ENCODE data around the gene TMEM167A. TPM values are rescaled to one million over a fixed set of nuclear protein-coding genes. Genes with fewer than 3 reads are reported as not detected.

Gene TMEM167A
- total and polyA plus RNA-seq, 2 of the 4 experiments (the other 2 are of a cell fraction), result 34.6 to 45.1 TPM

DNA sequence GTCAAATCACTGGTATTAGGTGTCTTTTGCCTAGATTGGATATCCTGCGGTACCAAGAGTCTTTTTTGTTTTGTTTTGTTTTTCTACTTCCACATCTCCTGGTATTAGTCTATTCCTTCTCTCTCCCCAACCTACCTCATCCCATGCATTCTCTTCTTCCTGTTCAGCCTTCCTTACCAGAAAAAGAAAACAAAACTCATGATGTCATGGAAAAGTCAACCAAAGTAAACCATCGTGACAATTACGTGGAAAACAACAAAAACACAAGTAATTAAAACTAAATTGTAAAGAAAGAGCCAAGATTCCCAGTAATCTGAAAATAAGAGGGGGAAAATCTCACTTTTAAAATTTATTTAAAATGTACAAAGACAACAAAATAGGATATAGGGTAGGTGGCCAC, 38.3 kb downstream of the TMEM167A start:
- H3K4ac ChIP-seq (ENCODE audit: low read depth, low read length), result no peak overlapping the region
- no peaks in the 10 kb centered on the region for H3K36me3 ChIP-seq (ENCODE audit: control insufficient read depth, insufficient read depth, low read length)
- H2BK20ac ChIP-seq (ENCODE audit: low read depth, low read length), result no peak overlapping the region
- no peak overlapping the region for H3K23ac ChIP-seq (ENCODE audit: low read depth, low read length)
- no peak overlapping the region for H4K8ac ChIP-seq (ENCODE audit: low read depth in 2 of 2, low read length in 2 of 2)
- H3K4me1 ChIP-seq (ENCODE audit: control insufficient read depth, insufficient read depth, low read length), result peaks cover 2% of the 10 kb centered on the region; the same call in 1 of the 2 replicates
- TF ChIP-seq CEBPB (IDR thresholded peaks at IDR 0.05; ENCODE audit: low read depth, low read length) (no peak), CTCF (conservative IDR thresholded peaks at IDR 0.05; ENCODE audit: low read depth, low read length) (no peak), RCOR1 (IDR thresholded peaks at IDR 0.05; ENCODE audit: insufficient replicate concordance, low read length) (no peak)
- H4K91ac ChIP-seq (ENCODE audit: insufficient read depth, low read depth, low read length), result no peak overlapping the region
- no peak overlapping the region for H2BK15ac ChIP-seq (ENCODE audit: low read depth, low read length)
- in situ Hi-C loops (cut with MboI; ENCODE audit: low sequenced_read_pairs), result no loop called here
- no peak for DNase-seq
- no peak overlapping the region for H3K4me3 ChIP-seq (ENCODE audit: insufficient read depth, low read depth, low read length)
- intact Hi-C loops (cut with micrococcal nuclease), result no loop called here
- no peaks in the 10 kb centered on the region for H3K79me1 ChIP-seq (ENCODE audit: low read depth in 1 of 2, low read length in 2 of 2)
- H2AFZ ChIP-seq (replicated peaks; ENCODE audit: low read length, poor library complexity), result no peak overlapping the region
- no TSS peak for BruUV-seq (replicated peaks)
- no peak overlapping the region for H2AK5ac ChIP-seq (ENCODE audit: low read depth, low read length)
- H4K20me1 ChIP-seq (ENCODE audit: insufficient read depth, low read length), result no peaks in the 10 kb centered on the region
- CTCF ChIA-PET, result no interaction called here
- H3K9me3 ChIP-seq (ENCODE audit: control insufficient read depth, insufficient read depth, low read length), result no peaks in the 10 kb centered on the region
- H2AK9ac ChIP-seq (replicated peaks; ENCODE audit: low read depth, low read length, poor library complexity), result no peak overlapping the region
- no CpG with 5 or more reads among the region's 3 CpGs for WGBS, 2 experiments (ENCODE audit: extremely low coverage in 2 of 2, insufficient read length in 1 of 2)
- no peak overlapping the region for H3K4me2 ChIP-seq (ENCODE audit: low read depth, low read length)
- H3K56ac ChIP-seq (ENCODE audit: extremely low read depth, insufficient read depth, low read length), result no peak overlapping the region
- dilution Hi-C loops (cut with HindIII; ENCODE audit: low sequenced_read_pairs, unreplicated experiment), result no loop called here
- no peak overlapping the region for H3K18ac ChIP-seq (ENCODE audit: low read depth, low read length)
- no peaks in the 10 kb centered on the region for H3K9me1 ChIP-seq (ENCODE audit: insufficient read depth, low read length)
- no peak overlapping the region for H4K5ac ChIP-seq (ENCODE audit: low read depth, low read length)
- no peaks in the 10 kb centered on the region for H3K27me3 ChIP-seq (ENCODE audit: control insufficient read depth, insufficient read depth, low read length)
- no peak overlapping the region for H3K27ac ChIP-seq (ENCODE audit: insufficient read depth, low read length)
- ATAC-seq (ENCODE audit: low read depth), result no peak
- H2BK5ac ChIP-seq (ENCODE audit: low read depth, low read length, poor library complexity, severe bottlenecking), result no peak overlapping the region
- POLR2A ChIA-PET (ENCODE audit: unreplicated experiment), result no interaction called here
- H3K14ac ChIP-seq (replicated peaks; ENCODE audit: low read depth, low read length), result no peak overlapping the region
- H2BK120ac ChIP-seq (ENCODE audit: low read depth, low read length), result no peak overlapping the region
- H3K9ac ChIP-seq (ENCODE audit: low read depth, low read length), result no peak overlapping the region

Measured in IMR-90 (cell line).